Stimulated activated memory B cell treated with anti-CD40 and anti-IgM and Interleukin-4, amounts not matched to agents 10 μg/mL and 1 μg/mL and 100 μg/mL, for 72 hours (primary cell): ENCODE data around the gene CENPQ.
"Not testable (repeated sequence)": the region's sequence is repeated elsewhere in the genome, so short reads cannot be mapped to it uniquely, and the experiment has no call there.

Source experiments
- ATAC-seq: fragments of 150-1000 bp; cut with Tn5 transposase; 2 replicates; pipeline ENCODE4 v1.10.0; 2021
- H3K27ac Mint-ChIP-seq: one replicate; pipeline ENCODE4 v1.8.0; 2022; ENCODE audit warnings: mild to moderate bottlenecking, mixed read lengths
- H3K27me3 Mint-ChIP-seq: one replicate; pipeline ENCODE4 v1.8.0; 2022; ENCODE audit warnings: mixed read lengths
- H3K36me3 Mint-ChIP-seq: one replicate; pipeline ENCODE4 v1.8.0; 2022; ENCODE audit warnings: mixed read lengths
- H3K4me1 Mint-ChIP-seq: one replicate; pipeline ENCODE4 v1.8.0; 2022; ENCODE audit warnings: mixed read lengths
- H3K4me3 Mint-ChIP-seq: one replicate; pipeline ENCODE4 v1.8.0; 2022; ENCODE audit warnings: mild to moderate bottlenecking, moderate library complexity, mixed read lengths
- H3K9me3 Mint-ChIP-seq: one replicate; pipeline ENCODE4 v1.8.0; 2022; ENCODE audit warnings: mixed read lengths

CENPQ gene, protein sequence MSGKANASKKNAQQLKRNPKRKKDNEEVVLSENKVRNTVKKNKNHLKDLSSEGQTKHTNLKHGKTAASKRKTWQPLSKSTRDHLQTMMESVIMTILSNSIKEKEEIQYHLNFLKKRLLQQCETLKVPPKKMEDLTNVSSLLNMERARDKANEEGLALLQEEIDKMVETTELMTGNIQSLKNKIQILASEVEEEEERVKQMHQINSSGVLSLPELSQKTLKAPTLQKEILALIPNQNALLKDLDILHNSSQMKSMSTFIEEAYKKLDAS

DNA sequence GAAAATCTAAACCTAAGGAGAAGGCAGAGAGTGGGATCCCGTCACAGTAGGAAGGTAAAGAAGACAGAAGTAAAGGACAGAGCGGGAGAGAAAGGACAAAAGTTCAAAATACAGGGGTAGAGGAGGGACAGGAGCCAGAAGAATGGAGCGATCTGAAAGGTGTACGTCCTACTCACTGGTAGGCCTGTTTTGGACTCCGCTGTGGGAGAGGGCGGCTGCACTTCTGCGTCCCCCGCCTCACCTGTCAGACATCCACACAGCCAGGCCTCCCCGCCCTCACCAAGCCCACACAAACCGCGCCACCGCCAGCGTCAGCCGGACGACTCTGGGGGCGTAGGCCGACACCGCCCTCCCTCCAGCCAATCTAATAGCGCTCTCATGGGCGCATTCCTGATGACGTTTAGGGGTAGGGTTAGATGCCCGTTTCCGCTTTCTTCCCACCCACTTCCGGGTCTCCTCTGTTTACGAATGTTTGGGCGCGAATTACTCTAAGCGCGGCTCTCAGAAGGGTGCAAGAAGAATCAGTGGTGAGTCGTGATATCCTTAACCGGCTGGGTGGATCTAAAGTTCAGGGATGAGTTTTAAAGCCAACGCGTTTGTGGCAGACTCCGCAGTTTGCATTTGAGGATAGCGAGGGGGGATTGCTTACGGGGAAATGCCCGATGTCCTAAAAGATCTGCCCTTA is at the start of gene CENPQ, which contains the start of gene MMUT:
Gene CENPQ (plus strand): TSS at position 444 of the 685 bp plus-strand sequence. CDS start 6,807 bp downstream, outside the sequence.
Gene MMUT (minus strand): TSS at position 327 of the 685 bp plus-strand sequence. CDS start 3,787 bp downstream, outside the sequence.
- Mint-ChIP-seq H3K36me3 (peaks cover 8% of the 10 kb centered on the region), H3K4me3 (peak within 1 kb of the TSS; percentile 96), H3K27ac (peak within 1 kb of the TSS; percentile 91), H3K9me3 (no peaks in the 10 kb centered on the region), H3K27me3 (no peaks in the 10 kb centered on the region), H3K4me1 (peaks cover 61% of the 10 kb centered on the region)
- peak; percentile 100 for ATAC-seq

- Mint-ChIP-seq H3K27me3 (no peaks in the 10 kb centered on the region), H3K4me3 (no peak overlapping the region), H3K4me1 (no peaks in the 10 kb centered on the region), H3K9me3 (no peaks in the 10 kb centered on the region), H3K27ac (no peak overlapping the region), H3K36me3 (no peaks in the 10 kb centered on the region)
- no peak for ATAC-seq
These were observed 47.8 kb upstream of the CENPQ start for GRCh38 chr6:49415358-49415757.

DNA sequence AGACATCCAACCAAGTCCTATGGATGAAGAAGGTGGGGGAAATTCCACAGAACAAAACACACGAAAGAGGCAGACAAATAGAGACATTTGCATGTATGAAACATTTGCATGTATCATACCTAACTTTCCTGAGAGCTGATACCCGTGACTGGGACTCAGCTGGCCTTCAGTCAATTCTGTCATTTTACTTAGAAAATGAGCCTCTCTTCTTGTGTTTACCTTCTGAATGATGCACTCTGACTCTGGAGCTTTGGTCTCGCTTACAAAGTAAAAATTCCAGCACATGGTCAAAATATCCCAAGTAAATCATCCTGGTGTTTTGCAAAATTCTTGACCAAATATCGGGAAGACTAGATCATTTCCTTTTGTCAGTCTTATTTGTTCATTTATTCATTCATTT is 47.0 kb upstream of the CENPQ start:
- Mint-ChIP-seq H3K27ac (no peak overlapping the region), H3K9me3 (no peaks in the 10 kb centered on the region), H3K27me3 (no peaks in the 10 kb centered on the region), H3K36me3 (no peaks in the 10 kb centered on the region), H3K4me3 (no peak overlapping the region), H3K4me1 (no peaks in the 10 kb centered on the region)
- ATAC-seq = no peak

GRCh38 chr6:49423817-49424216 is 39.4 kb upstream of the CENPQ start:
- peaks cover 2% of the 10 kb centered on the region for H3K9me3 Mint-ChIP-seq
- H3K4me3 Mint-ChIP-seq = no peak overlapping the region
- no peaks in the 10 kb centered on the region for H3K27me3 Mint-ChIP-seq
- H3K4me1 Mint-ChIP-seq = no peaks in the 10 kb centered on the region
- no peak overlapping the region for H3K27ac Mint-ChIP-seq
- peaks cover 10% of the 10 kb centered on the region for H3K36me3 Mint-ChIP-seq
- ATAC-seq = no peak

- Mint-ChIP-seq H3K36me3 (peaks cover 34% of the 10 kb centered on the region), H3K4me3 (no peak overlapping the region), H3K27me3 (no peaks in the 10 kb centered on the region), H3K4me1 (no peaks in the 10 kb centered on the region), H3K27ac (no peak overlapping the region), H3K9me3 (peaks cover 7% of the 10 kb centered on the region)
- no peak for ATAC-seq
These were observed 33.0 kb upstream of the CENPQ start for GRCh38 chr6:49430187-49430586.

GRCh38 chr6:49430866-49431265 is 32.3 kb upstream of the CENPQ start:
- H3K36me3 Mint-ChIP-seq = peaks cover 41% of the 10 kb centered on the region
- no peak overlapping the region for H3K27ac Mint-ChIP-seq
- ATAC-seq = no peak
- H3K9me3 Mint-ChIP-seq = peaks cover 7% of the 10 kb centered on the region
- no peak overlapping the region for H3K4me3 Mint-ChIP-seq
- H3K27me3 Mint-ChIP-seq = no peaks in the 10 kb centered on the region
- no peaks in the 10 kb centered on the region for H3K4me1 Mint-ChIP-seq

- Mint-ChIP-seq H3K9me3 (no peaks in the 10 kb centered on the region), H3K4me3 (no peak overlapping the region), H3K27ac (no peak overlapping the region), H3K4me1 (no peaks in the 10 kb centered on the region), H3K27me3 (no peaks in the 10 kb centered on the region), H3K36me3 (peaks cover 29% of the 10 kb centered on the region)
- no peak for ATAC-seq
These were observed 9.9 kb upstream of the CENPQ start for GRCh38 chr6:49453221-49453620.

GRCh38 chr6:49454787-49455709 is 8.1 kb upstream of the CENPQ start:
- H3K4me1 Mint-ChIP-seq = peaks cover 10% of the 10 kb centered on the region

GRCh38 chr6:49457771-49458170 is 5.4 kb upstream of the CENPQ start:
- peaks cover 29% of the 10 kb centered on the region for H3K4me1 Mint-ChIP-seq
- peaks cover 16% of the 10 kb centered on the region for H3K36me3 Mint-ChIP-seq
- no peak for ATAC-seq
- H3K27me3 Mint-ChIP-seq = no peaks in the 10 kb centered on the region
- no peak overlapping the region for H3K27ac Mint-ChIP-seq
- H3K9me3 Mint-ChIP-seq = no peaks in the 10 kb centered on the region
- no peak overlapping the region for H3K4me3 Mint-ChIP-seq

More at GRCh38 chr6:49454787-49455709, 8.1 kb upstream of the CENPQ start:
- ATAC-seq = no peak
- Mint-ChIP-seq H3K36me3 (peaks cover 24% of the 10 kb centered on the region), H3K27me3 (no peaks in the 10 kb centered on the region), H3K4me3 (no peak overlapping the region), H3K9me3 (no peaks in the 10 kb centered on the region), H3K27ac (no peak overlapping the region)

DNA sequence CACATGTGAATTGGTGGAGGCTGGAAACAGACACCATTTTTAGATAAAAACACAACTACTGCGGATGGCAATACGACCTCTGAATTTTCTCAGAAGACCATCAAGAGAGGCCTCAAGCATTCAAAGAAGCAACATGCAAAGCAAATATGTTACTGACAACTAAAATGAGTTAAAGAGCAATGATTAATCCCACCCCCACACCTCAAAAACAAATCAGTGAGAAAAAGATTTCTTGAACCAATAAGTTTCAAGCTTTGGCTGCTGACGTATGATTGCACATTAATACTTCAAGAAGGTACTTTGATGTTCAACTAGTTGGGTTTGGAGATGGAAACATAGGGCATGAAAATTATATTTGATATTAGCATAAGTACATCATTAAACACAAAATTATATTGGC is 1.1 kb upstream of the CENPQ start:
- no peak for ATAC-seq
- peak overlapping the region; percentile 91 for H3K27ac Mint-ChIP-seq
- H3K4me1 Mint-ChIP-seq = peaks cover 54% of the 10 kb centered on the region
- H3K9me3 Mint-ChIP-seq = no peaks in the 10 kb centered on the region
- H3K27me3 Mint-ChIP-seq = no peaks in the 10 kb centered on the region
- peak overlapping the region; percentile 96 for H3K4me3 Mint-ChIP-seq
- peaks cover 11% of the 10 kb centered on the region for H3K36me3 Mint-ChIP-seq

- H3K4me1 Mint-ChIP-seq = peaks cover 56% of the 10 kb centered on the region
- no peaks in the 10 kb centered on the region for H3K27me3 Mint-ChIP-seq
- H3K4me3 Mint-ChIP-seq = peak overlapping the region; percentile 96
- H3K36me3 Mint-ChIP-seq = peaks cover 8% of the 10 kb centered on the region
- ATAC-seq = no peak
- peak overlapping the region; percentile 91 for H3K27ac Mint-ChIP-seq
- H3K9me3 Mint-ChIP-seq = no peaks in the 10 kb centered on the region
These were observed 607 bp upstream of the CENPQ start for GRCh38 chr6:49462599-49462926.

- peaks cover 7% of the 10 kb centered on the region for H3K36me3 Mint-ChIP-seq
- H3K4me1 Mint-ChIP-seq = peaks cover 66% of the 10 kb centered on the region
- ATAC-seq = no peak
- peak overlapping the region; percentile 96 for H3K4me3 Mint-ChIP-seq
- peak overlapping the region; percentile 91 for H3K27ac Mint-ChIP-seq
- no peaks in the 10 kb centered on the region for H3K9me3 Mint-ChIP-seq
- H3K27me3 Mint-ChIP-seq = no peaks in the 10 kb centered on the region
These were observed 420 bp downstream of the CENPQ start for GRCh38 chr6:49463612-49463967.

DNA sequence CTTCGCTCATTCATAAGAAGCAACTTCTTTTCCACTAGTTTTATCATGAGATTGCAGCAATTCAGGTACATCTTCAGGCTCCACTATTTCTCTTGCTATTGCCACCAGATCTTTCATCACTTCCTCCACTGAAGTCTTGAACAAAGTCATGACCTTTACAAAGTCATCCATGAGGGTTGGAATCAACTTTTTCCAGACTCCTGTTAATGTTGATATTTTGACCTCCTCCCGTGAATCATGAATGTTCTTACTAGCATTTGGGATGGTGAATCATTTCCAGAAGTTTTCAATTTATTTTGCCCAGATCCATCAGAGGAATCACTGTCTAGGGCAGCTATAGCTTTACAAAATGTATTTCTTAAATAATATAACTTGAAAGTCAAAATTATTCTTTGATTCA is 1.5 kb downstream of the CENPQ start:
- H3K4me1 Mint-ChIP-seq = peaks cover 62% of the 10 kb centered on the region
- no peak overlapping the region for H3K27ac Mint-ChIP-seq
- H3K4me3 Mint-ChIP-seq = peak overlapping the region; percentile 12
- no peaks in the 10 kb centered on the region for H3K36me3 Mint-ChIP-seq
- H3K9me3 Mint-ChIP-seq = no peaks in the 10 kb centered on the region
- ATAC-seq = no peak
- H3K27me3 Mint-ChIP-seq = no peaks in the 10 kb centered on the region

GRCh38 chr6:49468042-49468441 is 4.9 kb downstream of the CENPQ start:
- Mint-ChIP-seq H3K9me3 (no peaks in the 10 kb centered on the region), H3K4me1 (peaks cover 38% of the 10 kb centered on the region), H3K36me3 (peaks cover 10% of the 10 kb centered on the region), H3K27ac (no peak overlapping the region), H3K4me3 (no peak overlapping the region), H3K27me3 (no peaks in the 10 kb centered on the region)
- no peak for ATAC-seq

DNA sequence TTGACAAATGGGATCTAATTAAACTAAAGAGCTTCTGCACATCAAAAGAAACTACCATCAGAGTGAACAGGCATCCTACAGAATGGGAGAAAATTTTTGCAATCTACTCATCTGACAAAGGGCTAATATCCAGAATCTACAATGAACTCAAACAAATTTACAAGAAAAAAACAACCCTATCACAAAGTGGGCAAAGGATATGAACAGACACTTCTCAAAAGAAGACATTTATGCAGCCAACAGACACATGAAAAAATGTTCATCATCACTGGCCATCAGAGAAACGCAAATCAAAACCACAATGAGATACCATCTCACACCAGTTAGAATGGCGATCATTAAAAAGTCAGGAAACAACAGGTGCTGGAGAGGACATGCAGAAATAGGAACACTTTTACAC is 13.4 kb downstream of the CENPQ start:
- not testable (repeated sequence) for H3K27me3 Mint-ChIP-seq, H3K4me3 Mint-ChIP-seq, H3K9me3 Mint-ChIP-seq, H3K4me1 Mint-ChIP-seq, H3K27ac Mint-ChIP-seq, ATAC-seq
- H3K36me3 Mint-ChIP-seq = peaks cover 39% of the 10 kb centered on the region
